ENCODE data around the gene CRIP1. TPM values are rescaled to one million over a fixed set of nuclear protein-coding genes. Genes with fewer than 3 reads are reported as not detected.

The CRIP1 gene
- total RNA-seq, 1 donor from 2014 or later, result 7.6 TPM

DNA sequence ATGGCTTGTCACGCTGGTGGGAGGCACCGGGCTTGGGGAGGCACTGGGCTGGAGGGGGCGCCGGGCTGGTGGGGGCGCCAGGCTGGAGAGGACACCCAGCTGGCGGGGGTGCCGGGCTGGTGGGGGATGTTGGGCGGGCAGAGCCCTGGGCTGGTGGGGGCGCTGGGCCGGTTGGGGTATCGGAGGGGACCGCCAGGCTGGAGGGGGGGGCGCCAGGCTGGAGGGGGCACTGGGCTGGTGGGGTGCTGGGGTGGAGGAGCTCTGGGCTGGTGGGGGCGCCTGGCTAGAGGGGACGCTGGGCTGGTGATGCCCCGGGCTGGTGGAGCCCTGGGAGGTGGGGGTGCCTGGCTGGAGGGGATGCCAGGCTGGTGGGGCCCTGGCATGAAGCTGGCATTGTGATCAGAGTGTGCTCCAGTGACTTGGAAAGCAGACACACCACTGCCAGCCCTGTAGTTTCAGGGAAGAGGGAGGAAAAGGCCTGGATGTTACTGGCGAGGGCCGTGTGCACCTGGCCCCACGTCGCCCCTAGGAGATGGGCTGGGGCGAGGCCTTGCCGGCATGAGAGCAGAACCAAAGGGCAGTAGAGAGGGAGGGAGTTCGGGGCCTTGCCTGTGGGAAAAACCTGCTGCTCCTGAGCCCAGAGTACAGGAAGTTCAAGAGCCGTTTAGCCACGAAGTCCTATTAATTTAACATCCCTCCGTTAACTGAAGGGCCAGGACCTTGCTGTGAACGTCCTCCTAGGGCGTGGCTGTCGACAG, 17.4 kb downstream of the CRIP1 start:
- TF ChIP-seq POLR2A (IDR thresholded peaks at IDR 0.05), result no peak
- no peak for TF ChIP-seq POLR2AphosphoS5 (IDR thresholded peaks at IDR 0.05; ENCODE audit: insufficient read depth in 1 of 2, low read depth in 1 of 2)
- no peak for TF ChIP-seq CTCF (IDR thresholded peaks at IDR 0.05)
- Histone ChIP-seq H3K27ac (no peak overlapping the region), H3K27me3 (no peaks in the 10 kb centered on the region), H3K4me3 (no peak overlapping the region), H3K4me1 (no peaks in the 10 kb centered on the region), H3K9me3 (no peaks in the 10 kb centered on the region), H3K36me3 (no peaks in the 10 kb centered on the region)
- DNase-seq (ENCODE audit: extremely low spot score in 2 of 2), result no peak
- intact Hi-C loops (cut with DNase I), result no loop called here

DNA sequence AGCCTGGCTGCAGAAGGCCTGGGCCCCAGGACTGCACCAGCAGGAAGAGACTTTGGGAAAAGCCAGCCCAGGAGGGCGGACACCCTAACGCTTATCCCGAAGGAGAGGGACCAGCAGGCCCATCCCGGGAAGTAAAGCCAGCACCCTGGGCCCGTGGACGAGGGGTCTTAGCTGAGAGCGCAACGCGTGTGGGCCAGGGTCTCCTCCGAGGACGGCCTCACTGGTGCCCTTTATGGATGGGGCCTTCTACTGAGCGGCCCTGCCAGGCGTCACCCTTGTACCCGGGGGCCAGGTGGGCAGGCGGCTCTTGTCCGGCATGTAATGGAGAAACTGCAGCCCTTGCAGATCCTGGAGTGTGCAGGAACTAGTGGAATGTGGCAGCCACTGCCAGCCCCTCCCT, 18.4 kb downstream of the CRIP1 start:
- Histone ChIP-seq H3K9me3 (no peaks in the 10 kb centered on the region), H3K4me1 (no peaks in the 10 kb centered on the region), H3K27me3 (no peaks in the 10 kb centered on the region), H3K4me3 (no peak overlapping the region), H3K27ac (no peak overlapping the region), H3K36me3 (no peaks in the 10 kb centered on the region)
- no peak for TF ChIP-seq CTCF (IDR thresholded peaks at IDR 0.05)
- TF ChIP-seq POLR2A (IDR thresholded peaks at IDR 0.05), result no peak
- TF ChIP-seq POLR2AphosphoS5 (IDR thresholded peaks at IDR 0.05; ENCODE audit: insufficient read depth in 1 of 2, low read depth in 1 of 2), result no peak
- DNase-seq (ENCODE audit: extremely low spot score in 2 of 2), result no peak
- intact Hi-C loops (cut with DNase I), result no loop called here

- no peaks in the 10 kb centered on the region for H3K36me3 ChIP-seq
- TF ChIP-seq POLR2AphosphoS5 (IDR thresholded peaks at IDR 0.05; ENCODE audit: insufficient read depth in 1 of 2, low read depth in 1 of 2), result no peak
- no peak for TF ChIP-seq POLR2A (IDR thresholded peaks at IDR 0.05)
- TF ChIP-seq CTCF (IDR thresholded peaks at IDR 0.05), result no peak
- no peaks in the 10 kb centered on the region for H3K27me3 ChIP-seq
- intact Hi-C loops (cut with DNase I), result no loop called here
- H3K4me3 ChIP-seq, result no peak overlapping the region
- no peaks in the 10 kb centered on the region for H3K4me1 ChIP-seq
- no peak for DNase-seq (ENCODE audit: extremely low spot score in 2 of 2)
- no peaks in the 10 kb centered on the region for H3K9me3 ChIP-seq
- no peak overlapping the region for H3K27ac ChIP-seq
These were observed 20.6 kb downstream of the CRIP1 start for GRCh38 chr14:105507247-105507646.

- no peak overlapping the region for H3K4me3 ChIP-seq
- H3K27me3 ChIP-seq, result no peaks in the 10 kb centered on the region
- no peak overlapping the region for H3K27ac ChIP-seq
- DNase-seq (ENCODE audit: extremely low spot score in 2 of 2), result no peak
- intact Hi-C loops (cut with DNase I), result no loop called here
- no peaks in the 10 kb centered on the region for H3K4me1 ChIP-seq
- H3K36me3 ChIP-seq, result no peaks in the 10 kb centered on the region
- TF ChIP-seq CTCF (IDR thresholded peaks at IDR 0.05) (no peak), POLR2AphosphoS5 (IDR thresholded peaks at IDR 0.05; ENCODE audit: insufficient read depth in 1 of 2, low read depth in 1 of 2) (no peak), POLR2A (IDR thresholded peaks at IDR 0.05) (no peak)
- no peaks in the 10 kb centered on the region for H3K9me3 ChIP-seq
These were observed 21.4 kb downstream of the CRIP1 start for GRCh38 chr14:105508069-105508468.

DNA sequence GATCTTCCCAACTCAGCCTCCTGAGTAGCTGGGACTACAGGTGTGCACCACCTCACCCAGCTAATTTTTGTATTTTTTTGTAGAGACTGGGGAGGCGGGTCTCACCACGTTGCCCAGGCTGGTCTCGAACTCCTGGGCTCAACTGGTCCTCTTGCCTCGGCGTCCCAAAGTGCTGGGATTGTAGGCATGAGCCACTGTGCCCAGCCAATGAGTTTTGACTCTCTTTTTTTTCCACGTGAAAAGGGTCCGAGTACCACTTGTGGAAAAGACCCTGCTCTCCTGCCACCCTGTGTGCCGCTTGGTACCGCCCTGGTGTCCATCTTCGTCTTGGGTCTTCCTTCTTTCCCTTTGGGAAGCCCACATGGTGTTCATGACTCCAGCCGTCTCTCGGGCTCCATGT, 21.9 kb downstream of the CRIP1 start:
- no peaks in the 10 kb centered on the region for H3K27me3 ChIP-seq
- intact Hi-C loops (cut with DNase I), result no loop called here
- TF ChIP-seq POLR2AphosphoS5 (IDR thresholded peaks at IDR 0.05; ENCODE audit: insufficient read depth in 1 of 2, low read depth in 1 of 2) (no peak), POLR2A (IDR thresholded peaks at IDR 0.05) (no peak), CTCF (IDR thresholded peaks at IDR 0.05) (no peak)

More for the DNA sequence above, 21.9 kb downstream of the CRIP1 start:
- no peak overlapping the region for H3K4me3 ChIP-seq
- H3K4me1 ChIP-seq, result no peaks in the 10 kb centered on the region
- no peaks in the 10 kb centered on the region for H3K9me3 ChIP-seq
- no peak overlapping the region for H3K27ac ChIP-seq
- DNase-seq (ENCODE audit: extremely low spot score in 2 of 2), result no peak
- H3K36me3 ChIP-seq, result no peaks in the 10 kb centered on the region

Measured in vagina (tissue), 2 donors.